Epithelial cell of esophagus (primary cell): ENCODE data around the gene ZNF287.
A peak's percentile ranks its signal among the peaks of the same experiment; 100 is the strongest.
"Not testable (repeated sequence)": the region's sequence is repeated elsewhere in the genome, so short reads cannot be mapped to it uniquely, and the experiment has no call there.

Experiments used
- DNase-seq: peaks from one replicate; pipeline ENCODE4 v3.0.0; 2010; ENCODE audit warnings: low read depth
- H3K4me3 ChIP-seq: 2 replicates; pipeline ENCODE4 v1.5.1; 2011; ENCODE audit warnings: mild to moderate bottlenecking, low read length, control low read depth
- CTCF ChIP-seq: IDR thresholded peaks from 2 replicates; pipeline ENCODE4 v1.5.1; 2011; ENCODE audit warnings: low read depth, mild to moderate bottlenecking, low read length, control low read depth, inconsistent platforms; ENCODE audit not compliant: insufficient read depth; ENCODE audit errors: missing control alignments

Gene ZNF287

DNA sequence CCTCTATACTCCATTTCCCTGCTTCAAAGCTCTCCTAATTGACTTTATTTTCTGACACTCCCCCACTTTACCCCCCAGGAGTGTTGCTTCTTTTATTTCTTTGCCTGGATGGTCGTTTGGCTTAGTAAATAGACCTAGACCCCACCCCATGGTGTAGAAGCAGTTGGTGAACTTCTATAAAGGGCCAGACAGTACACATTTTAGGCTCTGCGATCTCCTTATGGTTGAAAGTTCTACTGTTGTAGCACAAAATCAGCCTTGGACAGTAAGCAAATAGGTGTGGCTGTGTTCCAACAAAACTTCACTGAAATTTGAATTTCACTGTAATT, 31.9 kb downstream of the ZNF287 start:
- H3K4me3 ChIP-seq, result no peak overlapping the region
- no peak for DNase-seq
- no peak for TF ChIP-seq CTCF

DNA sequence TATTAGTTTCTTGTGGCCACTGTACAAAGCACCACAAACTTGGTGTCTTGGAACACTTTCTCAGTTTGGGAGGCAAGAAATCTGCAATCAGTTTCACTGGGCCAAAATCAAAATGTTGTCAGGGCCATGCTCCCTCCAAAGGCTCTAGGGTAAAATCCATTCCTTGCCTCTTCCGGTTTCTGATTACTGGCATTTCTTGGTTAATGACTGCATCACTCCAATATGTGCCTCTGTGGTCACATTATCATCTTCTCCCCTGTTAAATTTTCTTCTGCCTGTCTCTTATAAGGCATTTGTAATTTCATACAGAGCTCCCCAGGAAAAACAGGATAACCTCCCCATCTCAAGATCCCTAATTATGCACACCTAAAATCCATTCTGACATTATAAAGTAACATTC, 34.8 kb downstream of the ZNF287 start:
- no peak overlapping the region for H3K4me3 ChIP-seq
- DNase-seq, result no peak
- TF ChIP-seq CTCF, result no peak

GRCh38 chr17:16529906-16530305, 39.1 kb downstream of the ZNF287 start:
- H3K4me3 ChIP-seq, result no peak overlapping the region
- TF ChIP-seq CTCF, result no peak
- DNase-seq, result no peak

- no peak for DNase-seq
- H3K4me3 ChIP-seq, result no peak overlapping the region
- no peak for TF ChIP-seq CTCF
These were observed 41.7 kb downstream of the ZNF287 start for GRCh38 chr17:16527298-16527697.

DNA sequence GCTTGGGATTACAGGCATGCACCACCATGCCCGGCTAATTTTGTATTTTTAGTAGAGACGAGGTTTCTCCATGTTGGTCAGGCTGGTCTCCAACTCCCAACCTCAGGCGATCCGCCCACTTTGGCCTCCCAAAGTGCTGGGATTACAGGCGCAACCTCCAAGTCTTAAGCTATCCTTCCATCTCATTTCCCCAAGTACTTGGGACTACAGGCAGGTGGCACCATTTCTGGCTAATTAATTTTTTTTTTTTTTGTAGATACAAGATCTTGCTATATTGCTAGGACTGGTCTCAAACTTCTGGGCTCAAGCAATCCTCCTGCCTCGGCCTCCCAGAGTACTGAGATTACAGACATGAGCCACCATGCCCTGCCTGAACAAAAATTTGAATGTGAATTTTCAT, 43.4 kb downstream of the ZNF287 start:
- not testable (repeated sequence) for H3K4me3 ChIP-seq, DNase-seq
- TF ChIP-seq CTCF, result peak; percentile 11

- no peak overlapping the region for H3K4me3 ChIP-seq
- DNase-seq, result peak; percentile 88
- peak; percentile 96 for TF ChIP-seq CTCF
These were observed 47.8 kb downstream of the ZNF287 start for GRCh38 chr17:16521070-16521727.

- no peak for DNase-seq
- TF ChIP-seq CTCF, result no peak
- no peak overlapping the region for H3K4me3 ChIP-seq
These were observed 50.0 kb downstream of the ZNF287 start for GRCh38 chr17:16519021-16519420.
